ENCODE results near the gene PPA2.

The PPA2 gene

GRCh38 chr4:105386012-105386411, 87.8 kb downstream of the PPA2 start:
- no peak for DNase-seq

- DNase-seq = no peak
These were observed 99.8 kb downstream of the PPA2 start for GRCh38 chr4:105374071-105374470.

DNA sequence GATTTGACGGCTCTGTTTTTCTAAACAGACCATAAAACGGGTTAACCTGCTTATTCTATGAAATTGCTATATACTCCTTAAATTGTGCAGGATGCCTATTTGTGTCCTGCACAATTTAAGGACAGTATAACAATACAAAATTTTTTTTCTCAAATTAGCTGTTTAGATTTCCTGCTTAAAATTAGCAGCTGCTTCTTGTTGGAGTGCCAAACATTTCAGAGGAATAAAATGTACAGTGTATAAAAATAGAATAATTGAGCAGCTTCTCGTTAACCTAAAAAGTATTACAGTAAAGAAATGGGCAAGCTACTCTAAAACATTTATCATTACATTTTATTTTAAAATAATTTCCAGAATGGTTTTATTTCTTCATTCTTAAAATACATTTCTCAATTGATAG, 100.5 kb downstream of the PPA2 start:
- no peak for DNase-seq

DNA sequence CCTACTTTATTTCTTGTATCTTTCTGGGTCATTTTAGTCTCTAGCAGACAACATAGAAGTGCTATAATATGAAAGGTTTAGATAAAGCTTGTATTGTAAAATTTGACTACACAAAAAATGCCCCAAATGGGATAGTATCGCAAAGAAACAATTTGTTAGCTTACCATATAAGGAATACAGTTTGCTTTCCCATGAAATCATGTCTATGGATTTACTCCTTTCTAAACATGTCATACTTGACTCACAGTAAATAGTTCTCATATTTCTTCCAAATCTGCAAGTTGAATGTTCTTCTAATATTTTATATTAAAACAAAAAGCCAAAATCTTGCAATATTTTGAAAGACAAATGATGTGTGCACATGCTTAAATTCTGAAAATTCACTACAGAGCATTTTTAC, 103.9 kb downstream of the PPA2 start:
- no peak for DNase-seq

DNA sequence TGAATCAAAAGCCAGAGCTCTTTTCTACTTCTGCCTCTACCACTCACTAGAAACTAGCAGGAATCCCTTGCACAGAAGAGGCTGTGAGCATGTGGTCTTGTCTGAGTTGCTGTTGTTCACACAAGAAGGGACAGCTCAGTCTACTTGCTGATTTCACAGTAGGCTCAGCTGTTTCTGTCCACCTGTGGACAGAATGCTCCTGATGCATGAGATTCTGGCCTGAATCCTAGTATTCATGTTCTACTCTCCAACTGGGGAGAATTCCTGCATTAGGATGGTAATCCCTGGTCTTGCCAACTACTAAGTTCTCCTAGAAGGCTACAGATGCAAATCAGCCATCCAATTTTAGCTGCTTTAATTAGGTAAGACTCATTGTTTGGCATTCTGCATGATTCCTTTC, 112.8 kb downstream of the PPA2 start:
- DNase-seq = no peak

DNA sequence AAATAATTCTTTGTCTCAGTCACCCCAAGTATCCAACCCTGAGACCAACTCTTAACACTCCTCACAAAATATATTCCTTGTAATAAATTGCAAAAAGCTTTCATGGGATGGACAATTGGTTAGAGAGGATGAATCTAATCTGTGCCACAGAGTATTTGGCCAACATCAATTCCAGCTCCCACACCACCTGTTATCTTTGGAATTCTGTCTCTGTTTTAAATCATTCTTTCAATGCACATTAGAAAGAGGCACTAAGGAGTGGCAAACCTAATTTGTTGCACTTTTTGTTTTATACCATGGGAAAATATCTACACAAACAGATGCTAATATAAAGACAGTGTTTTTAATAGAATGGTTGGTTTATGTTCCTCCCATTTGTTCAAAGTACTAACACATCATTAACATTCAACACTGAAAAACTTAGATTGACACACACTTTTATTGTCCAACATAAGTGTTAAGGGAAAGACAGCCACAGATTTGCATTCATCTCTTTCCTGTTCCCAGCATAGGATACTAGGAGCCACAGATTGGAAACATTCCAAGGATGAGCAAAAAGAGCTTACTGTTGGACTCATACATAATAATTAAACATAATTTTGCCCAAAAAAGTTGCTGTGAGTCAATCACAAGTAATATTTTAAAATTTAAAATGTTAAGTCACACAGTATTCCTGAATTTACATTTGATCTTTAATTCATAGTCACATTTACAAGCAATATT, 116.4 kb downstream of the PPA2 start:
- peak; percentile 6 for DNase-seq

- DNase-seq = no peak
These were observed 117.7 kb downstream of the PPA2 start for GRCh38 chr4:105356194-105356593.

DNA sequence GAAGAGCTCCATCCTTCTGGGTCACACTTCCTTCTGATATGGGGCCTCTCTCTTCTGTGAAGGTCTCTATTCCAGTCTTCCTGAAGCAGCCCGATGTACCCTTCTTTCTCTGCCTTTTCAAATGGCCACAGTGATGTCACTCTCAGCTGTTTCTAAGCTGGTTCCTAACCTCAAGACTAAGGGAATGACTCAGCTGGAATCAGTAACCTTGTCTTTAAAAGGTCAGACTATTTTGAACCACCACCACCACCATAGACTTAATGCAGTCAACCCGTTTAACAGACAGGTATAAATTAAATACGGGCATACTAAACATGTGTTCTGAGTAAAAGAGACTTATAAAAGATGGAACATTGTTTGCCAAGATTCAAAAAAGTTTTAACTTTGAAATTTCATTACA, 121.0 kb downstream of the PPA2 start:
- DNase-seq = no peak

- DNase-seq = no peak
These were observed 122.0 kb downstream of the PPA2 start for GRCh38 chr4:105351861-105352260.

GRCh38 chr4:105350859-105351490, 122.9 kb downstream of the PPA2 start:
- DNase-seq = no peak

- no peak for DNase-seq
These were observed 125.1 kb downstream of the PPA2 start for GRCh38 chr4:105348719-105349118.

- DNase-seq = no peak
These were observed 127.0 kb downstream of the PPA2 start for GRCh38 chr4:105346869-105347268.

DNA sequence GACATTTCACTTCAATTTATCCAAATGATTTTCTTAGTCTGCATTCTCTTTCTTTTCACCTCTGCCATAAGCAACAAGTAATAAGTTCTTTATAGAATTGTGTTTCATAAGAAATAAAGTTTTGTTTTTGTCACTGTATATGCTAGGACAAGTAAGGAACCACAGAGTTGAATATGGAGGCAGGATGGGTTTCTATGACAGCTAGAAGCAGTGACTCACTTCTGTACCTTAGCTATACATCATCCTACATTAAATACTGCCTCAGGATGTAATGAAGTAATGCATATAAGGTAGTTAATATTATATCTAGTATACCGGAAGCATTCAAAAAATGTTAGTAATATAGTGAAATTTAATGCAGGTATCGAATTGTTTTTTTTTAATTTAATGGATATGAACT, 128.0 kb downstream of the PPA2 start:
- no peak for DNase-seq

GRCh38 chr4:105345358-105345757, 128.5 kb downstream of the PPA2 start:
- DNase-seq = no peak

GRCh38 chr4:105344141-105344540, 129.7 kb downstream of the PPA2 start:
- DNase-seq = no peak

- no peak for DNase-seq
These were observed 130.5 kb downstream of the PPA2 start for GRCh38 chr4:105343146-105343931.

- DNase-seq = no peak
These were observed 144.8 kb downstream of the PPA2 start for GRCh38 chr4:105329081-105329480.

GRCh38 chr4:105327956-105328355, 145.9 kb downstream of the PPA2 start:
- no peak for DNase-seq

- DNase-seq = no peak
These were observed 146.6 kb downstream of the PPA2 start for GRCh38 chr4:105327222-105327621.
